Cerebellar nuclear complex (tissue), 1 donor: ENCODE measurements around the gene COL6A3.
"Not testable (repeated sequence)": the region's sequence is repeated elsewhere in the genome, so short reads cannot be mapped to it uniquely, and the experiment has no call there.

Source experiments
- DNase-seq, 2 experiments: peaks; one replicate each; lab custom pipeline; 2025; lab: John Stamatoyannopoulos, UW

The COL6A3 gene

DNA sequence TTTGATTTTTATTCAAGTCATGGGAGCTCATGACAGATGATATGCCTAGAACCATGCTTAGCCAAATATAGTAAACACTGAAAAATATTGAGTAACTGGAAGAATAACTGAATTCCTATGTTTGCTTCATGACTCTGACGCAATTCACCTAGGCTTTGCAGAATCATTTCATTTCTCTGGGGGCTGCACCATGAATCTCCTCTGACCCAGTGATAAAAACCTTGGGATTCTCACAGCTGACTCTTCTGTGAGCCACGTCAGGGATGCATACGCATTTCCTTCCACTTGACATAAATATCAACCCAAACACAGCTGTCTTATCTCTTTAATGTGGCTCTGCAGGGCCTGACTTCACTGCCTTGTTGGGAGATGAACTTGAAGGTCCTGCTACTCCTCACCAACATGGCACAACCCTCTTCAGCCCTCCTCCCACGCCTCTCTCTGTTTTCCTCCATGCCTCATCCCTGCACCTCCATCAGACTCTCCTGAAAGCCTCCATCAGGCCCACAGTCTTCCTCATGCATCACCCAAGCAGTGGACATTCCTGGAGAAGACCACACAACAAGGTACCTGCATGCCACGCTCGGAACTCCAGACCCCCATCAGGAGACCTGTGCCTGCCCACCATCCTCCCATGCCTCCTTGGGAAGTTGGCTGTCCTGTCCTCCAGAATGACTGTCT lies 29.8 kb downstream of the COL6A3 start:
- DNase-seq = no peak

DNA sequence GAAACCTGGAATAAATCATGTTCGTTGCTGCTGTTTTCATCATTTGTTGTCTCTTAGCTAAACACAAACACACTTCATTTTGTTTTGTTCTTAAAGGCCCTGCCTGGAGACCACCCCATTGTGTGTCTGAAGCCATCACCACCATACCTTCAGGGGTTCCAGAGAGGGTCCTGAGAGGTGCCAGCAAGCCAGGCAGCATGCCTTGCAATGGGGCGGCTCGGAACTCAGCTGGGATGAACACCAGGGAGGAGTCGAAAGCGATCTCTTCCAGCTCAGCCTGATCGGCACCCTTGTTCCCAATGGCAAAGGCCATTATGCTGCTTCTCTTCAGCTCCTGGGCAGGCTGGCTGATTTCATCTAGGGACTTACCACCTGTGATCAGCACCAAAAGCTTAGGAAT lies 33.2 kb downstream of the COL6A3 start:
- DNase-seq = no peak

DNA sequence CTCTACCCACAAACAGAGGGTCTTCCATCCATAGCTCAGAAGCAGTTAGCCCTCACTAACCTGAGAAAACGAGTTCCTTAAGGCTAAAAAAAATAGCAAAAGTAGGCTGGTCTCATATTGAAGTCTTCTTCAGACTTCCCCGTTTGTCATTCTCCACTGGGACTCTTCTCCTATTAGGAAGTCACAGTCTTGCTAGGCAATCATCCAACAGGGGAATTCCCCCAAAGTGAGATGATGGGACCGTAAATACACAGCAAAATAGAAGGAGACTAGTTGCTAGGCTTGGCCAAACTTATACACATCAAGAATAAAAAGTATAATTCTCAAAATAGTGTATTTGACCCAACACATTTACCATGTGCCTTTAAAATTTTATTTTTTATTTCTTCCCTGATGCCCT lies 34.3 kb downstream of the COL6A3 start:
- no peak for DNase-seq

DNA sequence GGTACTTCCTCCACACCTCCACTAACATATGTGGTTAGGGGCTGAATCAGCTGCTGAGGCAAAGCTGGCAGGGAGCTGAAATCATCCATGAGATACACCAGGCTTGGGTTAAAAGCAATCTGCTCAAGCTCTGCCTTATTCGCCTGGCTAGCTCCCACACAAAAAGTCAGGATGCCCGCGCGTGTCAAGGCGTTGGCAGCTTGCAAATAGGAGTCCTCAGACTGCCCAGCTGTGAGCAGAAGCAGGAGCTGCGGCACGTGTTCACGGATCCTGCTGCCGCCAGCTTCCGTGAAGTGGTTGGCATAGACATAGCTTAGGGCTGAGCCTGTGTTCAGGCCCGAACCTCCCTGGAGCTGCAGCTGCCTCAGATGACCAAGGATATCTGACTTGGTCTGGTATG lies 35.3 kb downstream of the COL6A3 start:
- DNase-seq = no peak

- no peak for DNase-seq
Measured at GRCh38 chr2:237374284-237375060, 39.5 kb downstream of the COL6A3 start.

DNA sequence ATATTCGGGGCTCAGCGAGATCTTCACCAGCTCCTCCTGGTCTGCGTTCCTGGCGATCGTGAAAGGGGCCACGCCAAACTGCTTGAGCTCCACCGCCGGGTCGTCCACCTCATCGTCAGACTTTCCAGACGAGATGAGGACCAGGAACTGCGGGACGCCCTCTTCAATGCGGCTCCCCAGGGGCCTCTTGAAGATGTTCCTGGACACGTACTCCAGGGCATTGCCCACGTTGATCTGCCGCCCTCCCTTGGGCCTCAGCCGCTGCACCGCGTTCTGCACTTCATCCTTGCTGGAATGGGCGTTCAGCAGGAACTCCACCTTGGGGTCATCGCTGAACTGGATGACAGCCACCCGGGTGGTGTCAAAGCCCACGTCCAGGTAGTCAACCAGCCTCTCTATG lies 42.1 kb downstream of the COL6A3 start:
- DNase-seq = no peak

GRCh38 chr2:237365671-237366070 lies 48.3 kb downstream of the COL6A3 start:
- no peak for DNase-seq

- DNase-seq = no peak
Measured at GRCh38 chr2:237364655-237365054, 49.3 kb downstream of the COL6A3 start.

- no peak for DNase-seq
Measured at GRCh38 chr2:237361194-237362004, 52.6 kb downstream of the COL6A3 start.

DNA sequence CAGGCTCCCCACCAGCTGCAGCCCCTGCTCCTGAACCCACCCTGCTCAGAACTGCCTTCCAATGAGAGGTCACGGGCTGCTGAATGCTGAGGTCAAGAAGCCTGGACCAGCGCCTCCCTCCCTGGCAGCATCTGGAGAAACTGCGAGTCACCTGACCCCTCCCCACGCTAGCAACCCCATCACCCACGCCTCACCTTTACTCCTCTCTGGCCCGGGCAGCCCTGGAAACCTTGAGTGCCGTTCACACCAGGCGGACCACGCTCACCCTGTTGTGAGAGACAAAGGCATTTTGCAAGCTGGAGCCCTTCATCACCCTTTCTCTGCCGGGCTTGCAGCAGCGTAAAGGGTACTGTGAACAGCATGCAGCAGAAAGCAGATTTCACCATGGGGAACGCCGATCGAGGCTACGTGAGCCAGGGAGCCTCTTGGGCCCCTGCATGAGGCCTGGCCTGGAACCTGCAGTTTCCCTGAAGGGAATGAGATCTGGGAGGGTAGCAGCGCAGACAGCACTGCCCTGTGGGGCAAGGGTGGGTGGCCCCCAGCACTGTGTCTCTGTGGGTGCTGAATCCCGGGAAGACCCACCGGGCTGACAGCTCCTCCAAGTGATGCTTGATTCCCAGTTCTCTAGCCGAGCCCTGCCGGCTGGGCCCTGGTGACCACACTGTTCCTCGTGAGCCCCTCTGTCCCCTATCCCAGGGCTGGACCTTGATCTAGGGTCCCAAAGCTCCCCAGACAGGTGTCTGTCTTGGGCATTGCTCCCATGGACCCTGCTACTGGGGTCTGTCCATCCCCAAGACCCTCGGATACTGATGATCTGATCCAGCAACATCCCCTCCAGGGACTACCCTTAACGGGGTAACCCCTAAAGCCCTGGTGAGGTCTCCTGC lies 53.8 kb downstream of the COL6A3 start:
- DNase-seq = no peak

DNA sequence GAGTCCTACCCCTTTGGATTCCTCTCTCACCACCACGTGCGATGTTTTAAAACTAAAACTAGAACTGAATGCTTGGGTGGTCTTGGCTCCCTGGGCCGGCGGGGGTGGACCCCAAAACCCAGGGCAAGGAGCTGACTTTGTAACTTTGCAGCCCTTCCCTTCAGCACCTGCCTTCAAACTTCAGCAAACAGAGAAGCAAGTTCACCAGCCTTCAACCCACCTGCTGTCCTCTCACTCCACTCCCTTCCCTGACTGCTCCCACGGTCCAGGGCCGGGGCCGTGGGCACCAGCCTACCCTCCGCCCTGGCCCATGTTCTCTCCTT lies 54.5 kb downstream of the COL6A3 start:
- no peak for DNase-seq

- no peak for DNase-seq
Measured at GRCh38 chr2:237358721-237359517, 55.0 kb downstream of the COL6A3 start.

- DNase-seq = no peak
Measured at GRCh38 chr2:237355701-237356100, 58.3 kb downstream of the COL6A3 start.

- DNase-seq = no peak
Measured at GRCh38 chr2:237354892-237355291, 59.1 kb downstream of the COL6A3 start.

GRCh38 chr2:237354172-237354571 lies 59.8 kb downstream of the COL6A3 start:
- DNase-seq = not testable (repeated sequence)

- no peak for DNase-seq
Measured at GRCh38 chr2:237353215-237353614, 60.7 kb downstream of the COL6A3 start.

DNA sequence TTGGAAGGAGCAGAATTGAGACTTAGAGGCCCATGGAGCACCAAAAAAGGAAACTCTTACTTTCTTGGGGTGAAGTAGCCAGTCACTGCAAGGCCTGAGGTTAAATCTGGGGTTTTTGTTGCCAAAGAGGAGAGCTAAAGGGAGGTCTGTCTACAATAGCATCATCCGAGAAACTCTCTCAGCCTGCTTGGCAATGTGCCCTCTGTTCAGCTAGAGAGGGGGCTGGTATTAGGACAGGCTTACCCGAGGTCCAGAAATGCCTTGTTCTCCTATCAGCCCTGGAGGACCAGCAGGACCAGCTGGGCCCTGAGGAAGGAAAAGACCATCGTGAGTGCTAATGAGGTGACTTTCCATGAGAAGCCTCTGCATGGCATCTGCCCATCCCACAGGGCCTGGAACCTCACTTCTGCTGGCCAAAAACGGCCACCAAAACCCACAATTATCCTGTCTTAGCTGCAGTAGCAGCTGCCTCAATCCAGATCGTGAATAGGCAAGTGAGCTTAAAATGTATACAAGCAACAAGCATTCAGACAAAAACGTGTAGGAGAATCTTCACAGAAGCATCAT lies 61.6 kb downstream of the COL6A3 start:
- no peak for DNase-seq

DNA sequence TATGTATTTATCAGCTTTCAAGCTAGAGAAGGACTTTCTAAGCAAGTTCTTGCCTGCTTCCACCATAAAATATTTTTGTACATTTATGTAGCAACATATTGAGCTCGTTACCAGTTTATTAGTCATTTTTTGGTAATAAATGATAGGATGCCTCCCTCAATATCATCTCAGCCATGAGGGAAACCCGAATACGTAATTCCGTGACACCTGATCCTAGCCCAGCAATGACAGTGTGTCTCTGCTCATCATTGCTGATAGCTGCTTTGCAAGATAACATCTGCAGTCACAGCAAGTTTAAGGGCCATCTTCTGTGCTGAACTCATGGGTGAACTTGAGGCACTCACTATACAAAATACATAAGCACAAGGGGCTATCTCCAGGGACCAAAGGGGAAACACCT lies 62.2 kb downstream of the COL6A3 start:
- no peak for DNase-seq

- no peak for DNase-seq
Measured at GRCh38 chr2:237351046-237351445, 62.9 kb downstream of the COL6A3 start.

GRCh38 chr2:237350597-237350996 lies 63.4 kb downstream of the COL6A3 start:
- DNase-seq = no peak

GRCh38 chr2:237350070-237350469 lies 63.9 kb downstream of the COL6A3 start:
- DNase-seq = no peak
